CD4-positive, alpha-beta memory T cell (primary cell): ENCODE measurements around the gene C1orf74. TPM values are rescaled to one million over a fixed set of nuclear protein-coding genes. Genes with fewer than 3 reads are reported as not detected.
A peak's percentile ranks its signal among the peaks of the same experiment; 100 is the strongest.
"Not testable (repeated sequence)": the region's sequence is repeated elsewhere in the genome, so short reads cannot be mapped to it uniquely, and the experiment has no call there.

Source experiments
- CTCF ChIA-PET: fragments of 350-600 bp; sonication (Branson Sonifier 250); formaldehyde crosslinking; loops from one replicate; lab custom pipeline; 2021; ENCODE audit warnings: inconsistent platforms; ENCODE audit not compliant: partially characterized antibody; lab: Charles Lee
- POLR2A ChIA-PET: fragments of 350-600 bp; sonication (Branson Sonifier 250); formaldehyde crosslinking; loops from one replicate; lab custom pipeline; 2021; ENCODE audit not compliant: partially characterized antibody; lab: Charles Lee
- DNase-seq, 5 donors: peaks; one replicate each; pipeline versions ENCODE4 v3.0.0 to v3.0.0-alpha.2; 2020 to 2022; ENCODE audit warnings: mixed read lengths in 1 of 5
- H3K27ac ChIP-seq: one replicate; pipeline ENCODE4 v1.7.0; 2013; ENCODE audit warnings: low read depth, low read length
- H3K27me3 ChIP-seq: 2 replicates; pipeline ENCODE4 v1.7.0; 2013; ENCODE audit warnings: mild to moderate bottlenecking, low read length, moderate library complexity; ENCODE audit not compliant: insufficient read depth
- H3K36me3 ChIP-seq: 2 replicates; pipeline ENCODE4 v1.7.0; 2013; ENCODE audit warnings: mild to moderate bottlenecking, low read length, moderate library complexity; ENCODE audit not compliant: insufficient read depth
- H3K4me1 ChIP-seq: 2 replicates; pipeline ENCODE4 v1.7.0; 2013; ENCODE audit warnings: mild to moderate bottlenecking, low read length, moderate library complexity; ENCODE audit not compliant: insufficient read depth
- H3K4me3 ChIP-seq, 2 donors: one replicate each; pipeline ENCODE4 v1.7.0; 2013; ENCODE audit warnings: low read length in 2 of 2, mild to moderate bottlenecking in 1 of 2
- H3K9me3 ChIP-seq, 2 donors: one replicate each; pipeline ENCODE4 v1.7.0; 2013; ENCODE audit warnings: low read length in 2 of 2, control low read depth in 1 of 2; ENCODE audit not compliant: control insufficient read depth in 1 of 2
- H3K27ac Mint-ChIP-seq, 7 donors: one replicate each; pipeline ENCODE4 v1.8.0; 2020 to 2021; ENCODE audit warnings: mixed read lengths in 7 of 7, mild to moderate bottlenecking in 6 of 7, inconsistent platforms in 3 of 7, moderate library complexity in 3 of 7
- H3K27me3 Mint-ChIP-seq, 2 donors: one replicate each; pipeline ENCODE4 v1.8.0; 2020 to 2021; ENCODE audit warnings: mixed read lengths in 2 of 2
- H3K36me3 Mint-ChIP-seq, 2 donors: one replicate each; pipeline ENCODE4 v1.8.0; 2020 to 2021; ENCODE audit warnings: mixed read lengths in 2 of 2, inconsistent platforms in 1 of 2, mild to moderate bottlenecking in 1 of 2
- H3K4me1 Mint-ChIP-seq, 4 donors: one replicate each; pipeline ENCODE4 v1.8.0; 2020 to 2021; ENCODE audit warnings: mixed read lengths in 4 of 4, mild to moderate bottlenecking in 1 of 4
- H3K4me3 Mint-ChIP-seq, 8 donors: one replicate each; pipeline ENCODE4 v1.8.0; 2020 to 2021; ENCODE audit warnings: mixed read lengths in 8 of 8, mild to moderate bottlenecking in 7 of 8, moderate library complexity in 6 of 8, inconsistent platforms in 3 of 8
- H3K9me3 Mint-ChIP-seq, 8 donors: one replicate each; pipeline ENCODE4 v1.8.0; 2020 to 2021; ENCODE audit warnings: mixed read lengths in 8 of 8, mild to moderate bottlenecking in 5 of 8, inconsistent platforms in 3 of 8, moderate library complexity in 1 of 8
- intact Hi-C: fragments of 100-400 bp; cut with micrococcal nuclease; formaldehyde crosslinking; loops from one replicate; pipeline ENCODE4 v1.15.1; 2023
- polyA plus RNA-seq, 2 donors: library from polyadenylated mRNA; unstranded; fragments of 300-500 nt; fragmentation: Illumina TruSeq; gene quantifications; one replicate each; pipeline ENCODE4 v1.2.3, GENCODE V29; 2021
- total RNA-seq, 2 experiments: library from RNA; stranded (reverse); gene quantifications; one replicate each; pipeline ENCODE4 v1.2.3, GENCODE V29; 2021

The C1orf74 gene
- total and polyA plus RNA-seq, 4 experiments from 2014 or later, result 0.41 to 1.2 (median 1.2) TPM; not detected in 1

DNA sequence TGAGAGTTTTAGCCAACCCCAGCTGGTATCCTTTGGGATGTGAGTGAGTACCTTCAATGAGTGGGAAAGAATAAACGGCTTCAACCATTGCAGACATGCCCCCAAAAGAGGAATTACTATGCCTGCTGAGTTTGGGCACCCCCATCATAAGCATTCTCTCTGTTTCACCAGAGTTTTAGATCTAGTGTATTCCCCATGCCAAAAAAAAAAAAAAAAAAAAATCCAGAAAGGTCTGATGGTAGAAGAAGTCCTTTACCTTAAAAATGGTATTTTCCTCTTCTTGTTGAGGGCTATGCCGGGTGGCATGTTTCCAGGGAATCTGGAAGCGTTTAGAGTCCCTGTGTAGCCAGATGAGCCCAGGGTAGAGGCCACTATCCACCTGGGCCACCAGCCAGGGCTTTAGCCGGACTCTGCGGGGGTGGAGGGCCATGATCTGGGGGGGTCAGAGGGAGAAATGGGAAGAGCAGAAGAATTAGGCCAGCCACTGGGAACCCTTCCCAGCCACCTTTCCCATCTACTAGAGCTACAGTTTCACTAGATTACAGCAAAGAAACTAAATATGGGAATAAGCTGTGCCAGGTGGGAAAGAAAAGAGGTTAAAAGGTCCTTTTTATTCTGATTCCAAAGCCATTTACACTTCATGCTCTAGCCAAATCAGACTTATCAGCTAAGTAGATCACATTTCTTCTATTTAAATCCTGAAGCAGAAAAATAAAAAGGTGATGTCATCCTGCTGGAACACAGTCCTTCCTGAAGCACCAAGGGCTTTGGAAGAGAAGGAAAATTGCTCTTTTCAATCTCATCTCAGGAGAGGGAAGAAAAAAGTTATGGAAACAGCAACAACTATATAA lies 16.9 kb upstream of the C1orf74 start:
- no peak for DNase-seq
- peaks cover 6 to 11% (median 8%) of the 10 kb centered on the region in 4 donors for H3K4me1 Mint-ChIP-seq
- Histone ChIP-seq H3K27ac (no peak overlapping the region), H3K27me3 (no peaks in the 10 kb centered on the region), H3K36me3 (no peaks in the 10 kb centered on the region), H3K4me1 (peaks cover 9% of the 10 kb centered on the region), H3K9me3 (no peaks in the 10 kb centered on the region), H3K4me3 (no peak overlapping the region)
- H3K9me3 Mint-ChIP-seq, result peaks cover 0 to 1% (median 0%) of the 10 kb centered on the region in 8 donors
- H3K36me3 Mint-ChIP-seq, result no peaks in the 10 kb centered on the region
- H3K27ac Mint-ChIP-seq, result no peak overlapping the region
- POLR2A ChIA-PET, result no interaction called here
- H3K27me3 Mint-ChIP-seq, result peaks cover 0 to 13% of the 10 kb centered on the region in 2 donors
- H3K4me3 Mint-ChIP-seq, result no peak overlapping the region
- CTCF ChIA-PET, result interaction anchor here (2.4 kb wide), 1 partner anchor 21 kb away, joined by 6 read pairs; no protein-coding TSS in a partner anchor
- intact Hi-C loops, result no loop called here

DNA sequence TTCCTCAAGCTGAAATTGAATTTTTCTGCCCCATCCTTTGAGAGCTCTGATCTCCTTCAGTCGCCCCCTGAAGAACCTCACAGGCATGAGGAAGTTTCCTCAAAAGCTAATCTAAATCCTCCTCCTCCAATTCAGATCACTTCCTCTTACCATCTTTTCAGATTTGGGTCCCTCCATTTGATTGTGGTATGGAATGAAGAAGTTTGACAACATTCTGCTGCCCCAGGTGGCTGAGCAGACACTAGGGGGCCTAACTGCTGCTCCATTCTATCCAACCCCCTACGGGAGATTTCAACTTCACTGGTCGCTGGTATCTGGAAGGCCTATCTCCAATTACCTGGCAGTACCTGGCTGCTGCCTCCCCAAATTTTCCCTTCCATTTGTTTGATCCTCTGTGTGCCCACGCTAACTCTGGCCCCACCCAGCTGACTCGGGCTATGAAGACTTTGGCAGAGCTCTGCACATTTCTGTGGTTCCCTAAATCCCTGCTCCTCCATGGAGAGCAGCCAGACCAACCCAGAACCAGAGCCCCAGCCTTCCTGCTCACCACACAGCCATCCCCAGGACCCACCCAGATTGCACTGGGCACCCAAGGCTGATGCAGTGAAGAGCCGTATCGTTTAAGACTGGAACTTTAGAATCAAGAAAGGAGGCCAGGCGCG lies 13.8 kb upstream of the C1orf74 start:
- H3K27me3 Mint-ChIP-seq, result peaks cover 0 to 27% of the 10 kb centered on the region in 2 donors

GRCh38 chr1:209793711-209794110 lies 9.4 kb upstream of the C1orf74 start:
- H3K27ac ChIP-seq, DNase-seq, H3K36me3 ChIP-seq, H3K27ac Mint-ChIP-seq, H3K4me1 ChIP-seq, intact Hi-C loops, H3K9me3 Mint-ChIP-seq, H3K9me3 ChIP-seq, H3K4me3 Mint-ChIP-seq, H3K4me3 ChIP-seq, H3K27me3 ChIP-seq, H3K4me1 Mint-ChIP-seq: not testable (repeated sequence)
- Mint-ChIP-seq H3K27me3 (peaks cover 1 to 23% of the 10 kb centered on the region in 2 donors), H3K36me3 (peaks cover 2 to 11% of the 10 kb centered on the region in 2 donors)
- ChIA-PET CTCF (interaction anchor here (1.5 to 1.9 kb wide), 2 partner anchors 29 to 32 kb away, joined by 6 to 7 read pairs; no protein-coding TSS in a partner anchor), POLR2A (interaction anchor here (1.5 kb wide), 1 partner anchor 12 kb away, joined by 4 read pairs; no protein-coding TSS in a partner anchor)

More for the DNA sequence above, 13.8 kb upstream of the C1orf74 start:
- no peaks in the 10 kb centered on the region for H3K4me1 ChIP-seq
- H3K9me3 ChIP-seq, result no peaks in the 10 kb centered on the region
- H3K27ac ChIP-seq, result no peak overlapping the region
- Mint-ChIP-seq H3K4me3 (no peak overlapping the region), H3K36me3 (peaks cover 2 to 6% of the 10 kb centered on the region in 2 donors), H3K4me1 (no peaks in the 10 kb centered on the region), H3K9me3 (peaks cover 0 to 4% (median 0%) of the 10 kb centered on the region in 8 donors), H3K27ac (peak overlapping the region in 1 of 7 donors; percentile 31)
- ChIA-PET CTCF (interaction anchor here (1.1 to 1.8 kb wide), 4 partner anchors 10 to 49 kb away, joined by 3 to 9 read pairs (median 4); partner anchors contain the start of gene UTP25), POLR2A (no interaction called here)
- H3K27me3 ChIP-seq, result no peaks in the 10 kb centered on the region
- no peaks in the 10 kb centered on the region for H3K36me3 ChIP-seq
- DNase-seq, result no peak
- no peak overlapping the region for H3K4me3 ChIP-seq
- intact Hi-C loops, result no loop called here

- Mint-ChIP-seq H3K9me3 (peaks cover 0 to 4% (median 0%) of the 10 kb centered on the region in 8 donors), H3K4me3 (no peak overlapping the region), H3K36me3 (peaks cover 2 to 11% of the 10 kb centered on the region in 2 donors), H3K27me3 (peaks cover 1 to 18% of the 10 kb centered on the region in 2 donors), H3K27ac (no peak overlapping the region), H3K4me1 (no peaks in the 10 kb centered on the region)
- H3K4me3 ChIP-seq, result no peak overlapping the region
- no peaks in the 10 kb centered on the region for H3K9me3 ChIP-seq
- H3K27me3 ChIP-seq, result no peaks in the 10 kb centered on the region
- no peak overlapping the region for H3K27ac ChIP-seq
- DNase-seq, result no peak
- ChIA-PET POLR2A (interaction anchor here (1.0 to 1.5 kb wide), 3 partner anchors 11 to 23 kb away, joined by 3 to 4 read pairs (median 3); no protein-coding TSS in a partner anchor), CTCF (interaction anchor here (0.8 to 1.9 kb wide), 4 partner anchors 31 to 36 kb away, joined by 4 to 7 read pairs (median 5); partner anchors contain the start of gene UTP25)
- intact Hi-C loops, result no loop called here
- no peaks in the 10 kb centered on the region for H3K36me3 ChIP-seq
- H3K4me1 ChIP-seq, result no peaks in the 10 kb centered on the region
These were observed 7.6 kb upstream of the C1orf74 start for GRCh38 chr1:209791920-209792319.

DNA sequence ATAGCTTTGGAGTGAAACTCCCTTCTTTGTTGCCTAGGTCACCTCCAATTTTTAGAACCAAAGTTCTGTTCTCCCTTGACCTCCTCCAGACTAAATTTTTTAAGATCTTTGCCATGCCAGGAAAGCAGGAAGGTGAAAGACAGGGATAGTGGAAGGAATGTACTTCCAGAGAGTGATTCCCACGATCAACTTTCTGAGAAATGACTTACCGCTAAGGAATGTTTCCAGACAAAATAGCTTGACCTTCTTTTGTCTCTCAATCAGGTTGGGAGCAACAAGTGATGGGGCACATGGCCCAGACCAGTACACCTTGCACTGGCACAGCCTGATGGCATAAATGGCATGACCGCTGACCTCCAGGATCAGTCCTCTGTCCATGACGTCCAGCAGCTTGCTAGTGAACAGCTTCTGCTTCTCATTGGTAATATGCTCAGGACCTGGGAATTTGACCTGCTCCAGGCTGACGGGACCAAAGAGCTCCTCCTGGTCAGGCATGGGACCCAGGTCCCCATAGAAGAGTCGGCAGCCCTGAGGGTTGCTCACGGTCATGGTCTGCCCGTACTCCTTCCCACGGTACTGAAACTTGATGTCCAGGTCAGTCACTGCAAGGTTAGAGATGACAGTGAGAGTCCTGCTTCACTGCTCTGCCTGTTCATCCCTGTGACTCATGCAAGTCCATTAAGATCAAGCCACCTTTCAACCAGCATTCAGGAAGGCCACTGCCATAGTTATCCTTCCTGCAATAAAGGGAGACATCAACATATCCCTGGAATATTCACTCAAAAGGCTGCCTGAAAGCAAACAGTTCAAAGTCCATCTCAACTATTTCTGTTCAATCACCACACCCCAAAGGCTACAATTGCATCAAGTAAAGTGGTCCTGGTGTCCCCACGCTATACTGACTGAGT lies 6.2 kb upstream of the C1orf74 start:
- Mint-ChIP-seq H3K27ac (no peak overlapping the region), H3K27me3 (peaks cover 1 to 18% of the 10 kb centered on the region in 2 donors)
- CTCF ChIA-PET, result interaction anchor here (0.8 to 1.1 kb wide), 4 partner anchors 22 to 37 kb away, joined by 3 to 5 read pairs (median 4); partner anchors contain the start of gene UTP25

GRCh38 chr1:209789245-209789644 lies 4.9 kb upstream of the C1orf74 start:
- Histone ChIP-seq H3K36me3 (no peaks in the 10 kb centered on the region), H3K9me3 (no peaks in the 10 kb centered on the region), H3K4me3 (no peak overlapping the region), H3K4me1 (peaks cover 9% of the 10 kb centered on the region), H3K27ac (no peak overlapping the region), H3K27me3 (no peaks in the 10 kb centered on the region)
- POLR2A ChIA-PET, result interaction anchor here (31.0 kb wide), 1 partner anchor 30 kb away, joined by 1778 read pairs; the partner anchor contains the start of gene TRAF3IP3
- peaks cover 0 to 7% (median 0%) of the 10 kb centered on the region in 8 donors for H3K9me3 Mint-ChIP-seq
- H3K4me3 Mint-ChIP-seq, result no peak overlapping the region
- CTCF ChIA-PET, result interaction anchor here (6.9 kb wide), 1 partner anchor 36 kb away, joined by 65 read pairs; the partner anchor contains the start of gene UTP25
- H3K27me3 Mint-ChIP-seq, result peaks cover 4 to 11% of the 10 kb centered on the region in 2 donors
- peaks cover 7 to 13% (median 11%) of the 10 kb centered on the region in 4 donors for H3K4me1 Mint-ChIP-seq
- peaks cover 5% of the 10 kb centered on the region in 2 donors for H3K36me3 Mint-ChIP-seq
- H3K27ac Mint-ChIP-seq, result no peak overlapping the region
- DNase-seq, result no peak
- intact Hi-C loops, result no loop called here

More for the DNA sequence above, 6.2 kb upstream of the C1orf74 start:
- peaks cover 2 to 11% of the 10 kb centered on the region in 2 donors for H3K36me3 Mint-ChIP-seq
- no peaks in the 10 kb centered on the region for H3K9me3 ChIP-seq
- H3K4me1 ChIP-seq, result no peaks in the 10 kb centered on the region
- DNase-seq, result no peak
- no peak overlapping the region for H3K4me3 Mint-ChIP-seq
- H3K4me3 ChIP-seq, result no peak overlapping the region
- intact Hi-C loops, result no loop called here
- H3K9me3 Mint-ChIP-seq, result peaks cover 0 to 4% (median 0%) of the 10 kb centered on the region in 8 donors
- no peaks in the 10 kb centered on the region for H3K27me3 ChIP-seq
- no peaks in the 10 kb centered on the region for H3K4me1 Mint-ChIP-seq
- POLR2A ChIA-PET, result interaction anchor here (1.0 to 1.2 kb wide), 2 partner anchors 14 to 22 kb away, joined by 3 read pairs; no protein-coding TSS in a partner anchor
- H3K27ac ChIP-seq, result no peak overlapping the region
- no peaks in the 10 kb centered on the region for H3K36me3 ChIP-seq
